H9 (cell line): ENCODE data around the gene RAPSN. TPM values are rescaled to one million over a fixed set of nuclear protein-coding genes. Genes with fewer than 3 reads are reported as not detected.
A peak's percentile ranks its signal among the peaks of the same experiment; 100 is the strongest.

Experiments used
- DNase-seq: peaks from one replicate; pipeline ENCODE4 v3.0.0-alpha.2; 2017
- H2AFZ ChIP-seq: one replicate; pipeline ENCODE4 v1.6.1; 2013; ENCODE audit warnings: mild to moderate bottlenecking, low read length, control low read depth, moderate library complexity
- H2AK5ac ChIP-seq: 2 replicates; pipeline ENCODE4 v1.6.1; 2013; ENCODE audit warnings: low read length, control low read depth, mixed read lengths; ENCODE audit not compliant: insufficient read length
- H2BK120ac ChIP-seq: one replicate; pipeline ENCODE4 v1.6.1; 2013; ENCODE audit warnings: low read depth, mild to moderate bottlenecking, low read length, control low read depth, inconsistent platforms; ENCODE audit not compliant: poor library complexity, severe bottlenecking
- H2BK12ac ChIP-seq: 2 replicates; pipeline ENCODE4 v1.6.1; 2013; ENCODE audit warnings: low read length, control low read depth, mixed read lengths, low read depth; ENCODE audit not compliant: insufficient read length
- H2BK15ac ChIP-seq: 2 replicates; pipeline ENCODE4 v1.6.1; 2013; ENCODE audit warnings: low read depth, low read length, control low read depth
- H2BK20ac ChIP-seq: one replicate; pipeline ENCODE4 v1.6.1; 2013; ENCODE audit warnings: low read depth, mild to moderate bottlenecking, low read length, control low read depth, inconsistent platforms; ENCODE audit not compliant: poor library complexity, severe bottlenecking
- H2BK5ac ChIP-seq: 2 replicates; pipeline ENCODE4 v1.6.1; 2013; ENCODE audit warnings: low read length, control low read depth, mixed read lengths; ENCODE audit not compliant: insufficient read length
- H3K14ac ChIP-seq: 2 replicates; pipeline ENCODE4 v1.6.1; 2013; ENCODE audit warnings: low read length, control low read depth; ENCODE audit not compliant: insufficient read depth
- H3K18ac ChIP-seq: 2 replicates; pipeline ENCODE4 v1.6.1; 2013; ENCODE audit warnings: low read depth, mild to moderate bottlenecking, mixed read lengths, low read length, control low read depth; ENCODE audit not compliant: insufficient read length
- H3K23ac ChIP-seq: 2 replicates; pipeline ENCODE4 v1.6.1; 2013; ENCODE audit warnings: low read length, control low read depth, mixed read lengths, low read depth; ENCODE audit not compliant: insufficient read length
- H3K23me2 ChIP-seq: 2 replicates; pipeline ENCODE4 v1.6.1; 2013; ENCODE audit warnings: low read depth, mild to moderate bottlenecking, mixed read lengths, low read length, control low read depth; ENCODE audit not compliant: insufficient read length, poor library complexity, severe bottlenecking
- H3K27ac ChIP-seq: 2 replicates; pipeline ENCODE4 v1.5.1; 2013; ENCODE audit warnings: low read length, control low read depth, mixed read lengths, low read depth; ENCODE audit not compliant: insufficient read length
- H3K27me3 ChIP-seq: 2 replicates; pipeline ENCODE4 v1.6.1; 2013; ENCODE audit warnings: low read length, control low read depth, inconsistent platforms; ENCODE audit not compliant: insufficient read depth
- H3K4ac ChIP-seq: 2 replicates; pipeline ENCODE4 v1.6.1; 2013; ENCODE audit warnings: low read depth, mild to moderate bottlenecking, control low read depth, inconsistent platforms, low read length, moderate library complexity
- H3K4me1 ChIP-seq: 2 replicates; pipeline ENCODE4 v1.6.1; 2013; ENCODE audit warnings: low read length, control low read depth, inconsistent platforms; ENCODE audit not compliant: insufficient read depth
- H3K4me2 ChIP-seq: 2 replicates; pipeline ENCODE4 v1.6.1; 2013; ENCODE audit warnings: low read length, control low read depth, mixed read lengths; ENCODE audit not compliant: insufficient read length, insufficient read depth
- H3K56ac ChIP-seq: 2 replicates; pipeline ENCODE4 v1.6.1; 2013; ENCODE audit warnings: low read depth, mild to moderate bottlenecking, mixed read lengths, low read length, control low read depth; ENCODE audit not compliant: insufficient read length
- H3K79me1 ChIP-seq: 2 replicates; pipeline ENCODE4 v1.6.1; 2013; ENCODE audit warnings: low read depth, mild to moderate bottlenecking, moderate library complexity, low read length, control low read depth, inconsistent platforms; ENCODE audit not compliant: insufficient read depth, poor library complexity, severe bottlenecking
- H3K79me2 ChIP-seq: 2 replicates; pipeline ENCODE4 v1.6.1; 2013; ENCODE audit warnings: low read length, control low read depth, inconsistent platforms; ENCODE audit not compliant: insufficient read depth
- H3K9ac ChIP-seq: 2 replicates; pipeline ENCODE4 v1.6.1; 2013; ENCODE audit warnings: low read length, control low read depth, mixed read lengths; ENCODE audit not compliant: insufficient read length; ENCODE audit errors: extremely low read depth
- H3K9me3 ChIP-seq: one replicate; pipeline ENCODE4 v1.6.1; 2013; ENCODE audit warnings: low read depth, low read length, inconsistent platforms; ENCODE audit not compliant: control insufficient read depth
- H3T11ph ChIP-seq: one replicate; pipeline ENCODE4 v1.6.1; 2013; ENCODE audit warnings: mild to moderate bottlenecking, low read length, control low read depth, inconsistent platforms
- H4K20me1 ChIP-seq: one replicate; pipeline ENCODE4 v1.6.1; 2013; ENCODE audit not compliant: control insufficient read depth, insufficient read length, insufficient read depth
- H4K5ac ChIP-seq: 2 replicates; pipeline ENCODE4 v1.6.1; 2013; ENCODE audit warnings: low read depth, mild to moderate bottlenecking, mixed read lengths, low read length, control low read depth; ENCODE audit not compliant: insufficient read length
- H4K8ac ChIP-seq: replicated peaks from 2 replicates; pipeline ENCODE4 v1.6.1; 2013; ENCODE audit warnings: low read length, control low read depth, mixed read lengths, low read depth; ENCODE audit not compliant: insufficient read length
- H4K91ac ChIP-seq: 2 replicates; pipeline ENCODE4 v1.6.1; 2013; ENCODE audit warnings: low read depth, mild to moderate bottlenecking, moderate library complexity, mixed read lengths, low read length, control low read depth; ENCODE audit not compliant: insufficient read length
- H3K27ac Mint-ChIP-seq, 3 experiments: 2 replicates in 2 of 3; 3 replicates in 1 of 3; pipeline ENCODE4 v1.8.0; 2020 to 2021; ENCODE audit warnings: mixed read lengths in 3 of 3, mild to moderate bottlenecking in 1 of 3, moderate library complexity in 1 of 3
- H3K27me3 Mint-ChIP-seq: 2 replicates; pipeline ENCODE4 v1.8.0; 2021; ENCODE audit warnings: low read depth, mild to moderate bottlenecking, moderate library complexity, mixed read lengths
- H3K36me3 Mint-ChIP-seq, 3 experiments: 2 replicates in 2 of 3; 3 replicates in 1 of 3; pipeline ENCODE4 v1.8.0; 2020 to 2021; ENCODE audit warnings: low read depth in 3 of 3, mixed read lengths in 3 of 3; ENCODE audit not compliant: insufficient read depth in 1 of 3
- H3K4me1 Mint-ChIP-seq, 2 experiments: 2 replicates each; pipeline ENCODE4 v1.8.0; 2020; ENCODE audit warnings: mixed read lengths in 2 of 2
- H3K4me3 Mint-ChIP-seq, 2 experiments: 2 replicates in 1 of 2; 3 replicates in 1 of 2; pipeline ENCODE4 v1.8.0; 2020 to 2021; ENCODE audit warnings: mild to moderate bottlenecking in 2 of 2, mixed read lengths in 2 of 2, moderate library complexity in 1 of 2
- H3K9me3 Mint-ChIP-seq, 2 experiments: 2 replicates in 1 of 2; 3 replicates in 1 of 2; pipeline ENCODE4 v1.8.0; 2020; ENCODE audit warnings: mild to moderate bottlenecking in 2 of 2, mixed read lengths in 2 of 2, moderate library complexity in 1 of 2
- CTCF ChIP-seq: fragments of 200-600 bp; sonication (generic); conservative IDR thresholded peaks from 3 replicates; pipeline ENCODE4 v1.8.0; 2021; ENCODE audit warnings: antibody characterized with exemption, mild to moderate bottlenecking
- WGBS: extraction: QIAGEN DNeasy Blood & Tissue Kit; methylation state at CpG from one replicate; pipeline ENCODE4 v1.1.7; 2013; ENCODE audit warnings: missing lambda C conversion rate, low lambda C conversion rate, mixed read lengths; ENCODE audit not compliant: insufficient read length; ENCODE audit errors: extremely low coverage; 5-methylcytosine and 5-hydroxymethylcytosine counted together
- total RNA-seq: library from RNA; stranded (reverse); gene quantifications from 2 replicates; pipeline ENCODE4 v1.2.1, GENCODE V29; 2021

Gene RAPSN
- total RNA-seq, 1 experiment from 2014 or later, result 0.48 TPM

- TF ChIP-seq CTCF, result no peak
- Histone ChIP-seq H2BK120ac (no peak overlapping the region), H3K56ac (no peak overlapping the region), H2AK5ac (no peak overlapping the region), H4K20me1 (no peaks in the 10 kb centered on the region), H3K4ac (no peak overlapping the region), H3K9me3 (no peaks in the 10 kb centered on the region), H2BK12ac (no peak overlapping the region), H3K23ac (no peak overlapping the region), H4K5ac (no peak overlapping the region), H3T11ph (no peak overlapping the region), H4K91ac (no peak overlapping the region), H3K79me2 (no peaks in the 10 kb centered on the region), H2AFZ (no peak overlapping the region), H3K4me1 (peaks cover 3% of the 10 kb centered on the region), H3K14ac (no peak overlapping the region; the same call in 1 of the 2 replicates), H3K23me2 (peaks cover 4% of the 10 kb centered on the region), H2BK5ac (no peak overlapping the region), H3K18ac (no peak overlapping the region), H3K27ac (no peak overlapping the region), H4K8ac (no peak overlapping the region), H3K79me1 (no peaks in the 10 kb centered on the region), H2BK20ac (no peak overlapping the region), H3K9ac (no peak overlapping the region), H2BK15ac (no peak overlapping the region), H3K27me3 (no peaks in the 10 kb centered on the region), H3K4me2 (no peak overlapping the region)
- DNase-seq, result peak; percentile 35
- Mint-ChIP-seq H3K4me3 (peak overlapping the region in 1 of 2 experiments; percentile 47; a peak in 3 of 5 replicates), H3K4me1 (peaks cover 27 to 35% of the 10 kb centered on the region in 2 experiments), H3K36me3 (no peaks in the 10 kb centered on the region), H3K27me3 (no peaks in the 10 kb centered on the region; the same call in 1 of the 2 replicates), H3K27ac (peak overlapping the region in 1 of 3 experiments; percentile 83; a peak in 2 of 7 replicates), H3K9me3 (no peaks in the 10 kb centered on the region)
- no CpG with 5 or more reads among the region's 1 CpG for whole genome bisulfite sequencing
These were observed 50.4 kb downstream of the RAPSN start for GRCh38 chr11:47398551-47398950.
